GM21619 (cell line): ENCODE results near the gene CDH26.
"Not testable (repeated sequence)": the region's sequence is repeated elsewhere in the genome, so short reads cannot be mapped to it uniquely, and the experiment has no call there.

Source experiments
- ATAC-seq: cut with Tn5 transposase; IDR thresholded peaks from one replicate; pipeline ENCODE4 v1.9.1; 2021; ENCODE audit not compliant: unreplicated experiment

Gene CDH26

GRCh38 chr20:59940129-59940955, 17.9 kb upstream of the CDH26 start, which contains the start of the genes FAM217B and PPP1R3D:
FAM217B (plus strand) TSS chr20:59940389; CDS start chr20:59943944, 3,555 bp downstream.
PPP1R3D (minus strand) TSS chr20:59940305; CDS start chr20:59939931, 374 bp downstream.
- ATAC-seq, result peak; percentile 92

- ATAC-seq, result no peak
Measured at GRCh38 chr20:59940956-59941294, 17.3 kb upstream of the CDH26 start.

GRCh38 chr20:59942245-59942644, 16.0 kb upstream of the CDH26 start:
- no peak for ATAC-seq

- ATAC-seq, result no peak
Measured at GRCh38 chr20:59944726-59945125, 13.5 kb upstream of the CDH26 start.

GRCh38 chr20:59945175-59945574, 13.0 kb upstream of the CDH26 start:
- ATAC-seq, result no peak

- no peak for ATAC-seq
Measured at GRCh38 chr20:59945731-59946130, 12.5 kb upstream of the CDH26 start.

- ATAC-seq, result no peak
Measured at GRCh38 chr20:59947376-59947775, 10.8 kb upstream of the CDH26 start.

GRCh38 chr20:59948212-59948611, 10.0 kb upstream of the CDH26 start:
- ATAC-seq, result no peak

GRCh38 chr20:59948828-59949720, 9.1 kb upstream of the CDH26 start:
- ATAC-seq, result peak; percentile 77

- ATAC-seq, result no peak
Measured at GRCh38 chr20:59949911-59950310, 8.3 kb upstream of the CDH26 start.

GRCh38 chr20:59954718-59955117, 3.5 kb upstream of the CDH26 start:
- ATAC-seq, result no peak

- ATAC-seq, result no peak
Measured at GRCh38 chr20:59955131-59955796, 3.0 kb upstream of the CDH26 start.

GRCh38 chr20:59957568-59957967, 655 bp upstream of the CDH26 start:
- not testable (repeated sequence) for ATAC-seq

- no peak for ATAC-seq
Measured at GRCh38 chr20:59958626-59959025, 403 bp downstream of the CDH26 start.

- ATAC-seq, result no peak
Measured at GRCh38 chr20:59961423-59961822, 3.2 kb downstream of the CDH26 start.

- no peak for ATAC-seq
Measured at GRCh38 chr20:59962155-59962554, 3.9 kb downstream of the CDH26 start.

- no peak for ATAC-seq
Measured at GRCh38 chr20:59966428-59966827, 8.2 kb downstream of the CDH26 start.

- no peak for ATAC-seq
Measured at GRCh38 chr20:59971428-59971827, 13.2 kb downstream of the CDH26 start.

- ATAC-seq, result no peak
Measured at GRCh38 chr20:59972037-59972801, 14.0 kb downstream of the CDH26 start.

- ATAC-seq, result no peak
Measured at GRCh38 chr20:59976156-59976782, 18.0 kb downstream of the CDH26 start.
